HuH-7.5 (cell line): ENCODE data around the gene COL6A2.
"Not testable (repeated sequence)": the region's sequence is repeated elsewhere in the genome, so short reads cannot be mapped to it uniquely, and the experiment has no call there.

Source experiments
- DNase-seq: peaks from one replicate; pipeline ENCODE4 v3.0.0; 2011; ENCODE audit warnings: low spot score

The COL6A2 gene

GRCh38 chr21:46079352-46080170, 18.4 kb upstream of the COL6A2 start:
- no peak for DNase-seq

- DNase-seq: no peak
Observed at GRCh38 chr21:46080171-46081021, 17.5 kb upstream of the COL6A2 start.

GRCh38 chr21:46081022-46081861, 16.7 kb upstream of the COL6A2 start:
- no peak for DNase-seq

GRCh38 chr21:46081862-46082712, 15.8 kb upstream of the COL6A2 start:
- DNase-seq: no peak

GRCh38 chr21:46082713-46082962, 15.3 kb upstream of the COL6A2 start:
- no peak for DNase-seq

GRCh38 chr21:46082963-46083790, 14.7 kb upstream of the COL6A2 start:
- no peak for DNase-seq

- DNase-seq: no peak
Observed at GRCh38 chr21:46083791-46084561, 13.9 kb upstream of the COL6A2 start.

GRCh38 chr21:46084709-46085108, 13.2 kb upstream of the COL6A2 start:
- no peak for DNase-seq

- not testable (repeated sequence) for DNase-seq
Observed at GRCh38 chr21:46085259-46085658, 12.7 kb upstream of the COL6A2 start.

- no peak for DNase-seq
Observed at GRCh38 chr21:46087641-46088040, 10.3 kb upstream of the COL6A2 start.

GRCh38 chr21:46088189-46088588, 9.7 kb upstream of the COL6A2 start:
- no peak for DNase-seq

GRCh38 chr21:46089285-46089684, 8.6 kb upstream of the COL6A2 start:
- no peak for DNase-seq

- no peak for DNase-seq
Observed at GRCh38 chr21:46091118-46091517, 6.8 kb upstream of the COL6A2 start.

GRCh38 chr21:46091631-46092025, 6.3 kb upstream of the COL6A2 start:
- DNase-seq: no peak

GRCh38 chr21:46092026-46092764, 5.7 kb upstream of the COL6A2 start:
- no peak for DNase-seq

GRCh38 chr21:46092811-46093667, 4.9 kb upstream of the COL6A2 start:
- DNase-seq: no peak

- DNase-seq: no peak
Observed at GRCh38 chr21:46093668-46094400, 4.1 kb upstream of the COL6A2 start.
